ENCODE measurements around the gene TAS2R60.

DNA sequence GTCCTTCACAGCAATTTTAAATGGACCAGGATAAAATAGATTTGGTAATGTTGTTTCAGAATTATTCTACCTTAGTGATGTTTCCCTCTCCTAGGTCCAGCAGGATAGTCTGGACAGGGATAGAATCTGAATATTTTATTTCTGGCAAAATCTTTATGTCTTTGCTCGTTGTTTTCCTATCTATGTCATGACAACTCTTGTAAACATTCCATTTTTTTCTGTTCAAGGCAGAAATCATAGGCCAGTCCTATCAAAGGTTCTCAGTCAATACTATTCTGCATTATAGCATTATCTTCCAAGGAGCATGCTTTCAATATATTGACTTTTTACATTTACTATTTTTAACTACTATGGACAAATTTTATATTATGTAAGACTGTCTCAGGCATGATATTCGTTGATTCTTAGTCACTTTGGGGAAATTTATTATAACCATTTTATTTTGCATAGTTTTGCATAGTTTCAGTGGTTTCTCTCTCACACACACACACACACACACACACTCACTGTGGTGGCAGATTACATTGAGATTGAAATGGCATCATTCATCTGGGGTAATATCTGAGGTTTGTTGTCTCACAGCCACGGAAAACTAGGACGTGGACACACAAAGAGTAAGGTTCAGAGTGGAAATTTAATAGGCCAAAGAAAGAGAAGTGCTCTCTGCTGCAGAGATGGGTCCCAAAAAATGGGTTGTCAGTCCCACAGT, 17.2 kb downstream of the TAS2R60 start:
- TF ChIP-seq, protein P1, sequence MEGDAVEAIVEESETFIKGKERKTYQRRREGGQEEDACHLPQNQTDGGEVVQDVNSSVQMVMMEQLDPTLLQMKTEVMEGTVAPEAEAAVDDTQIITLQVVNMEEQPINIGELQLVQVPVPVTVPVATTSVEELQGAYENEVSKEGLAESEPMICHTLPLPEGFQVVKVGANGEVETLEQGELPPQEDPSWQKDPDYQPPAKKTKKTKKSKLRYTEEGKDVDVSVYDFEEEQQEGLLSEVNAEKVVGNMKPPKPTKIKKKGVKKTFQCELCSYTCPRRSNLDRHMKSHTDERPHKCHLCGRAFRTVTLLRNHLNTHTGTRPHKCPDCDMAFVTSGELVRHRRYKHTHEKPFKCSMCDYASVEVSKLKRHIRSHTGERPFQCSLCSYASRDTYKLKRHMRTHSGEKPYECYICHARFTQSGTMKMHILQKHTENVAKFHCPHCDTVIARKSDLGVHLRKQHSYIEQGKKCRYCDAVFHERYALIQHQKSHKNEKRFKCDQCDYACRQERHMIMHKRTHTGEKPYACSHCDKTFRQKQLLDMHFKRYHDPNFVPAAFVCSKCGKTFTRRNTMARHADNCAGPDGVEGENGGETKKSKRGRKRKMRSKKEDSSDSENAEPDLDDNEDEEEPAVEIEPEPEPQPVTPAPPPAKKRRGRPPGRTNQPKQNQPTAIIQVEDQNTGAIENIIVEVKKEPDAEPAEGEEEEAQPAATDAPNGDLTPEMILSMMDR (IDR thresholded peaks at IDR 0.05), result no peak
- TF ChIP-seq POLR2A (IDR thresholded peaks at IDR 0.05), result no peak

Measured in Peyer's patch (tissue), 4 donors.